ENCODE measurements around the gene NFASC.

- TF ChIP-seq POLR2A (IDR thresholded peaks at IDR 0.05) (no peak), CTCF (IDR thresholded peaks at IDR 0.05) (no peak)
Observed at GRCh38 chr1:204997591-204998355, 127.1 kb downstream of the NFASC start.
